HG02943 (cell line): ENCODE results near the gene TSPAN11.

Experiments
- ATAC-seq: cut with Tn5 transposase; IDR thresholded peaks from one replicate; pipeline ENCODE4 v1.9.1; 2021; ENCODE audit warnings: mild to moderate bottlenecking, low read depth, moderate library complexity; ENCODE audit not compliant: unreplicated experiment

TSPAN11 gene

DNA sequence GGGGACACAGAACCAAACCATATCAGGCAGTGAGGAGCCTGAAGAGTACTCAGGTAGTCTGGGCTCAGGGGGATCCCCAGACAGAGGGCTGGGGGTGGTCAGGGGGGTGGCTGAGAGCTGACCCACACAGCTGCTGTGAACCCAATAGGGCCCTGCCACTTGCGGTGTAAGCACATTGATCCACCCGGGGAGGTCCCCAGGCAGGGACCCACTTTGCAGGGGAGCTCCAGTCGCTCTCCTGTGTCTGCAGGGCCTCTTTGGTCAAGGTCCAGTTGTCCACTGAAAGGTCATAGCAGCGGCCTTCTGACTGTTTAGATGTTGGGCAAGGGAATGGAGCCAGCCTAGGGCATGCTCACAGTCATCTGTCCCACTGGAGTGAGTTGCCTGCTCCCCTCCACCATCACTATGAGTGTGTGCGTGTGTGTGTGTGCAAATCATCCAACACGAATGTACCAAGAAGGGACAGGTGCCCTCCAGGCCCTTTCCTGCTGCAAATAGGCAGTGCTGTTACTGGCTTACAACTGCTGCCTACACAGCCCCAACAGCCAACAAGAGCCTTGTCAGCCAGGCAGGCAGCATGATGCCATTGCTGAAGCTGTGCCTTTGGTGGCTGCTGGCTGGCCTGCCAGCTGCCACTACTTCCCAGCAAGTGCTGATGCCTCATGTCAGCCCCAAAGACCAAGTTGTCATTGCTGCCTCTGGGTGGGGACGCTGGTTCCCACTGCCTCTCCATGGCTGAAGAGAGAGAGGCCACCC is 71.3 kb downstream of the TSPAN11 start:
- ATAC-seq, result no peak

DNA sequence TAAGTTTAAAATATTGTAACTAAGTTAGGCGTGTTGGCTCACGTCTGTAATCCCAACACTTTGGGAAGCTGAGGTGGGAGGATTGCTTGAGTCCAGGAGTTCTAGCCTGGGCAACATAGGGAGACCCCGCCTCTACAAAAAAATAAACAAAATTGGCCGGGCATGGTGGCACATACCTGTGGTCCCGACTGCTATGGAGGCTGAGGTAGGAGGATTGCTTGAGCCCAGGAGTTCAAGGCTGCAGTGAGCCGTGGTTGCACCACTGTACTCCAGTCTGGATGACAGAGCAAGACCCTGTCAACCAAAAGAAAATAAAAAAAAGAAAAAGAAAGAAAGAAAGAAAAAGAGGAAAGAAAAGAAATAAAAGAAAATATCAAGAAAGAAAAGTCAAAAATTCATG is 72.5 kb downstream of the TSPAN11 start:
- ATAC-seq, result no peak

DNA sequence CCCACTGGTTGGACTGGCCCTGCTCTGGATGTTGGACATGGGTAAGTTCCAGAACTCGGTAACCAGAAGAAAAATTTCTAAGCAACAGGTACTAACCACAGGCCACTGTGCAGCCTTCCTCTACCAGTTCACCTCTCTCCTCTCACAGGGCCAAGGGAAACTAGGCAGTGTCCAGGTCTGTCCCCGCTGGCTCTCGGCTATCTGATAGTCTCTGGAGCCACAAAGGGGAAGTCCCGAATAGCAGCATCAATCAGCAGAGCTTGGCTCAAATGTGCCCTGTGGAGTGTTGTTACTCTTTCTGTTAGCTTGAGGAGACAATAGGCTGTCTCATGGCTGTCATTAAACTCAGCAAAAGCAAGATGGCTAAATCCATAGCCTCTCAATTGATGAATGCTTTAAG is 73.2 kb downstream of the TSPAN11 start:
- ATAC-seq, result no peak

DNA sequence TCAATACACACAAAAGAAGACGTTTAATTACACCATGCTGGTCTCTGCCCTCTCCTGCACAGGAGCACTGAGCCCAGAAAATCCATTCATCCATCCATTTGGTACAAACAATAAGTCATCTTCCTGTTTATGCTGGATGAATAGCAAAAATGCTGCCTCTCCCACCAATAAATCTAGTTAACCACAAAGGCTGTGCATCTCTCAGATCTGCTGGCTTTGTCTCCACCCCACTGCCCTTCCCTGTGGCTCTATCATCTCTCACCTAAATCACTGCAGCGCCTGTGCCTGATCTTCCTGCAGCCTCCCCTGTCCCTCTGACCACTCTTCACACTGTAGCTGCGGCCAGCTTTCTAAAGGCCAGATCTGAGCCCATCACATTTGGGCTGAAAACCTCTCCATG is 74.2 kb downstream of the TSPAN11 start:
- no peak for ATAC-seq

DNA sequence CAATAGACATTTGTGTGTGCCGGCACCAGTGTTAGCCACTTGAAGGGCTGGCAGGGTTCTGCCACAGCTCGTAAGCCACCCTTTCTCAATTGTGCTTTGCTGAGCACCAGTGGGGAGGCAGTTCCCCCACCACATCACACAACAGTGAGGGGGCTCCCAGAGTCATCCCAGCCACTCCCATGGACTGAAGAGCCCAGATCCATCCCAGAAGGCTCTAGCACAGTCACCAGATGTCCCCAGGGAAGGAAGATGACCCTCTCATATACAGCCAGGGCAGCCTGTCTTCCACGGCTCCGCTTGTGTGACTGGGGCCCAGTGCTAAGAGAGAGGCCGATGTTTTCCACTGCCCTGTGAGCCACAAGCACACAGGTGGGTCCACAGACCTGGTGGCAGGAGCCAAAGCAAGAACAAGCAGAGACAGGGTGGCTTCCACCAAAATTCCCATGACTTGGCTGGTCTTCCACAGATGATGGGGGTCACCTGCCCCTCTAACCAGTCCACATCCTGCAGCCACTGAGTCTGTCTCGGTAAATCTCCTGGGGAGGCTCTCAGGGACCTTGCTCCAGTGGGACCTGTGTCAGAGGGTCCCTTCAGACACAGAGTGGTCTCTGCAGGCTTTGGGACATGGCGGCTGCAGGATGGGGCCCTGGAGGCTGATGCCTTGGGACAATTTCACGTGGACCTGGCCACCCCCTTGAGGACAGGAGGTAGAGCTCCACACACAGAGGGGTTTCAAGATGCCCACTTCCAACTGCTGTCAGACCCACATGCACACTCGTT is 75.2 kb downstream of the TSPAN11 start:
- ATAC-seq, result no peak

DNA sequence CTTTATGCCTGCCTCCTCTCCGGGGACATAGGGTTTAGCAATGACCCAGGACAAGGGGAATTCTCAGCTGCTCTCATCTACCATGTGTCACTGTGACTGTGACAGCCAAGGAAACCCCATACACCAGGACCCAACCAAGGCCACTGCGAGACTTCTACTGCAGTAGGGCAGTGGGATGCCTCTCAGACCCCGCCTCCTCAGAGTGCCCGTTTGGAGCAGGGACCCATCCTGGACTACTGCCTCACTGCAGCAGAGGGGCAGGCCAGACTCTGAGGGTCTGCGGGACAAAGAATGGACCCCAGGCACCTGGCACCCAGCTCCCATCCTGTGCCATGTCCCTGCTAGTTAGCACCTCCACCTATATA is 75.8 kb downstream of the TSPAN11 start:
- ATAC-seq, result no peak

DNA sequence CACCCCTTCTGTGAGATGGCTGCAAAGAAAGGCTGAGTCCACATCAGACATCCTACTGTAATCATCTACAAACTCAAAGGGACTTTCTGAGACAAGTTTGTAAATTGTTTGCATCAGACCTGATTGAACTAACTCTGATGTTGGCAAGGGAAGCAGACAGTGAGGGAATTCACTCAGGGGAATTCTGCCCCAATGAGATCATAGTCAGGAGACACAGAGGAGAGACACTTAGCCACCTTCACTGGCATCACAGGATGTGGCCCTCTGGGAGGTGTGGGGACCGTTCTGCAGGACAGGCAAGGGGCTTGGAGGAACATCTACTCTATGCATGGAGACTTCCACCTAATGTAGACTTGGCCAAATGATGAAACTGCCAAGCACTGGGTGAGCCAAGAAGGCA is 76.5 kb downstream of the TSPAN11 start:
- no peak for ATAC-seq

DNA sequence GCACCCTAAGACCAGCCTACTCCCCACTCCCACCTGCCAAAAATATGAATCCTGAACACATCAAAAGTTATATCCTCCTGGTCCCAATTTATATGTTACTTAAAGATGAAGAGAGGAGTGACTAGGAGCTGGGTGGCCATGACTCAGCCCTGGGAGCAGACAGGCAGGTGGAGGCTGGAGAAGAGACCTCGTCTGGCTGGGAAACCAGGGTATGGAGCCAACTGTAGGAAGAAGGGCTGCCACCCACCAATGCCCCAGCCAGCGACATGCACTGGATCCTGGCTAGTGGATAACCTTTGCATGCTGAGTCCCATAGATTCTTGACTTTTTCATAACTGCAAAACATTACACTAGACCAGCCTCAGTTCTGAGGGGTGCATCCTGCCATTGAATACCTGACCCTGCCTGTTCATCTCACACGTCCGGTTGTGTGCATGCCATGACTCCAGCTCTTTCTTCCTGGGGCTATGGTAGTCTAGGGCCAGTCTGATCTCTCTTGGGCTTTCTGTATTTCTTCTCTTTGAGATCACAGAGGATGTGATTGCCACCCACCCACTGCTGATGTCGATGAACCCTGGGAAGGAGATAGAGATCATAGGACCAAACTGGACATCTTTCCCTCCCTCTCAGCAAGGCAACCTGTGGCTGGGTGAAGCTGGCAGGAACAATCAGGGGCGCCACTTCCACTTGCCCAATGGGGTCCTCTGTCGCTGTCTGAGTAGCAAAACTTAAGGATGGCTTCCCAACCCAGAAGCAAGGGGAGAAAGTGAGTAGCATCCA is 77.5 kb downstream of the TSPAN11 start:
- ATAC-seq, result no peak

DNA sequence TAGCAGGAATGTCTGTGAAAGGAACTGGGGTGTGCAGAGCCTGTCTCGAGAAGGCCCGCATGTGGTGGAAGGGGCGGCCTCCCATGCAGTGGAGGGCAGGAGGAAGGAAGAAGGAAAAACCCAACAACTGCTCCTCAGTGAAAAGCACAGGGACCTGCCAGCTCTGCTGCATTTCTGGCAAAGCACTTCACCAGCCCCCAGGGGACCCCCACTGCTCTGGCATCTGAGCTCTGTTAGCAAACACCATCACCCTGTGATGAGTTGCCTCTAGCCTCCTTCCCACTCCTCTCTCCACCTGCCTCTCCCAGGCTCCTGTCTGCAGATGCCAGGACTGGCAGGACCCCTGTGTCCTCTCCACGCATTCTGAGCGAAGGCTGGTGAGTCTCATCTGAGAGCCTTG is 78.1 kb downstream of the TSPAN11 start:
- ATAC-seq, result no peak

DNA sequence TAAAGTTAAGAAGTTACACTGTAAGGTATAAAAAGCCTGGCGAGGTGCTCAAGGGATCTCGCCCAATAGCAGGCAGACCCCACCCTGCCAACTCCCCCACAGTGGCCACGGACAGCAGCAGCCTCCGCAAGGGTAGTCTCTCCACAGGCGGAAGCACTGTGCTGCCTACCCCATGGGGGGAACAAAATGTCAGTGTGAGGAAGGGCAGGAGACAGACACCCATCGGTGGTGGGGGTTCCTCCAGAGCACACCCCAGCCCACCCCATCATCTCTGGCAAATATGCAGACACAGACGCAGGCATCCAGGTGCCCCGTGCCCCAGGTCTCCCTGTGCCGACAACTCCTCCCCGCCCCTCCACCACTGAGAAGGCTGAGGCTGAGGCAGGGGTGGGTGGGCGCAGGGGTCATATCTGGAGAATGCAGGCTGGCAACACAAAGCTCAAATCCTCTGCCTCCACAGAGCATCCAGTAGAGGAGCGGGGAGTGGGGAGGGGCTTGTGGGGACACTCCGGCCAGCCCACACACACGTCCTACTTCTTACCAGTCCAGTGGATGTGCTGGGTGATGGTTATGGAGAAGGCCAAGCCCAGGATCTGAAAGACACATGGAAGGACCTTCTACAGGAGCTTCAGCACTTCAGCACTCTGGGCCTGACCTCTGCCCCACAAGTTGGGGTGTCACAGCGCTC is 78.9 kb downstream of the TSPAN11 start:
- no peak for ATAC-seq

DNA sequence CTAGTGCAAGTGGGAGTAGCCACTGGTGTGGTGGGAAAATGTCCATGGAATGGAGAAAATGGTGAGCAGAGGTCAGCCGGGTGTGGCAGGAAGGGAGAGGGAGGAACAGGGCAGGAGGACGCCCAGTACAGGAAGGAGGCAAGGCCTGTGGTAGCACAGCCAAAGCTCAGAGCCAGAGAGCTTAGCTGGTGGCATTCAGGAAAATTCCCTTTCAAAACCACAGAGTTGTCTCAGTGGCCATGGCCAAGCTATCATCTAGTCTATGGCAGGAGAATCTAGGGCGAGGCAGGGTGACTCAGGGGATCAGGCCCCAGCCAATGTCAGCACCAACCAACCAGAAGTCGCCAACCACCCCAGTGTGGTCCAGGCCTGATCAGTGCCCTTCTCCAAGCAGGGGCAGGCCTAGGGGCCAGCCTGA is 79.4 kb downstream of the TSPAN11 start:
- no peak for ATAC-seq

DNA sequence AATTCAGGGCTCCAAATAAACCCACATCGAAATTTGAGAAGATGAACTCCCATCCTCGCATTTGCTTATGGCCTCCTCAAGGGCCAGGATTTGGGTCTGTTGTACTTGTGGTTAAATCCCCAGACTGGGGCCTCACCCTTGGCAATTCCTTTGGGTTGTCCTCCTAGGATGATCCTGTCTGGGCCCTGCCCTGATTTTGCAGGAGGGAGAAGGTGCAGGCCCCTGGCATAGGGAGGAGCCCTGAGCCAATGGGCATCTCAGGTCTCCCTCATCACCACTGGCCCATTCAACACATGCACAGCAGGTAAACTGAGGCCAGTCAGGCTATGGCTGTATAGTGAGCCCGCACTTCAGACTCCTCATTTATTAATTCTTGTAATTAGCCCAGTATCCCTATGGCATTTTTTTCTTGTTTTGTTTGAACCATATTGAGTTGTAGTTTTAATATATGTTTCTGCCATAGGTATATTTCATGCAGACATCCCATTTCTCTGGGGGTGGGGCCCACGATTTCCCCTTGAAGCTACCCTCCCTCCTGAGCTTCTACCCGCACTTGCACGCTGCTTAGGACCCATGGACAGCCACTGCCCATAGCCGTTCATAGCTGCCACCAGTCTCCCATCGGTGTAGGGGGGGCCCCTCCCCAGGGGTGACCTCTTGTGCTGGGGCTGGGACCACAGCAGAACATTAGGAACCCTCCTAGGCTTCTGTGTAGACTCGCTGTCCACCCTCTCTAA is 80.0 kb downstream of the TSPAN11 start:
- no peak for ATAC-seq

DNA sequence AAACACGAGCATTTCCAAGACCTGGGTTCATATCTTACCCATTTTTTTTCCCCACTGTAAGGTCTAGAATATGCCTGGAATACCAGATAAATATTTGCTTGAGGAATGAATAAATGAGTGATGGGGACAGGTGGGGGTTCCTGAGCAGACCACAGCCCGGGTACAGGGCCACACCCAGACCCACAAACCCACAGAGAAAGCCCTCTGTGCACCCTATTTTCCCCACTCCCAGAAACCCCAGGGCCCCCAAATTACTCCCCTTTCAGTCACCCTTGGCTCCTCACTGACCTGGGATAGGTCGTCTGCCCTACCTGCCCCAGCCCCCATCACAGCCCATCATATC is 80.6 kb downstream of the TSPAN11 start:
- ATAC-seq, result no peak

DNA sequence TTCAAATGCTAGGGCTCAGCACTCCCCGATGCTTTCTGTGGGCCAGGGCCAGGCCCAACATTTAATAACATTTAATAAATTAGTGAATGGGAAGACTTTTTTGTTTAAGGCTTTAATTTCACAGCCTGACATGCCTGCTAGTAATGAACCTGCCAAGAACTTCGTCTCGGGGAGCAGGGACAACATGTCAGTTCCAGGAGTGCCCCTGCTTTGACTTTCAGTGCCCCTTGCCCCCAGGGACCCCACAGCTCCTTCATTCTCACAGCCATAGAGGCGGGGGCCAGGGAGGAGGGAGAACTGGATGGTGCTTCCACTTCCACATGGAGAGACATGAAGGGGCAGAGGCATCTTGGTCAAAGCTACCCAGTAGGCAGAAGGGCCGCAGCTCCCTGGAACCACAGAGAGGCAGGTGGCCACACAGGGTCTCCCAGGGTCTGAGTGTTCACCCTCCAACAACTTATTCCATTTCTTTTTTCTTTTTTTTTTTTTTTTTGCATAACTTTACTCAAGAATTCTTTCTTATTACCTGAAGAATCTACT is 81.2 kb downstream of the TSPAN11 start:
- ATAC-seq, result no peak

DNA sequence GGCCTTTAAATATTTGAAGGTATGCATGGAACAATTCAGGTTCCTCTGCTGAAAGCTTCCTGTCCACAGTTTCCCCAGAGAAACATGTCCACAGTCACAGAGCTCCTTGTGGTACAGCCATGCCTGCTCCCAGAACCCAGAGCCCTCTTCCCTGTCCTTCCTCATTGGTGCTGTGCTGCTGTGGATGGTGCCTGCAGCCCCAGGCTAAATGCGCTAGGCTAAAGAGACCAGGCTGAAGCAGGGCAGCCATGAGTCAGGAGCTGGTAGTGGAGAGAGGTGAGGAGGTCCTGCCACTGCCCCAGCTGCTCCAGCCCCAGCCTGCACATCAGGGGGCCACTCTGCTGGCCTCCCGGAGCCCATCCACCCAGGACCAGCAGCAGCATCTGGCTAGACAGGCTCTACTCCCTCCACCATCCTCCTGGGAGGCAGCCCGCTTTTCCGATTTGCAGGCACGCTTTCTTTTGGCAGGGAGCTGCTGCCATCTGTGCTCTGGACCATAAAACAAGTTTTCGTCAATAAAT is 81.8 kb downstream of the TSPAN11 start:
- no peak for ATAC-seq

DNA sequence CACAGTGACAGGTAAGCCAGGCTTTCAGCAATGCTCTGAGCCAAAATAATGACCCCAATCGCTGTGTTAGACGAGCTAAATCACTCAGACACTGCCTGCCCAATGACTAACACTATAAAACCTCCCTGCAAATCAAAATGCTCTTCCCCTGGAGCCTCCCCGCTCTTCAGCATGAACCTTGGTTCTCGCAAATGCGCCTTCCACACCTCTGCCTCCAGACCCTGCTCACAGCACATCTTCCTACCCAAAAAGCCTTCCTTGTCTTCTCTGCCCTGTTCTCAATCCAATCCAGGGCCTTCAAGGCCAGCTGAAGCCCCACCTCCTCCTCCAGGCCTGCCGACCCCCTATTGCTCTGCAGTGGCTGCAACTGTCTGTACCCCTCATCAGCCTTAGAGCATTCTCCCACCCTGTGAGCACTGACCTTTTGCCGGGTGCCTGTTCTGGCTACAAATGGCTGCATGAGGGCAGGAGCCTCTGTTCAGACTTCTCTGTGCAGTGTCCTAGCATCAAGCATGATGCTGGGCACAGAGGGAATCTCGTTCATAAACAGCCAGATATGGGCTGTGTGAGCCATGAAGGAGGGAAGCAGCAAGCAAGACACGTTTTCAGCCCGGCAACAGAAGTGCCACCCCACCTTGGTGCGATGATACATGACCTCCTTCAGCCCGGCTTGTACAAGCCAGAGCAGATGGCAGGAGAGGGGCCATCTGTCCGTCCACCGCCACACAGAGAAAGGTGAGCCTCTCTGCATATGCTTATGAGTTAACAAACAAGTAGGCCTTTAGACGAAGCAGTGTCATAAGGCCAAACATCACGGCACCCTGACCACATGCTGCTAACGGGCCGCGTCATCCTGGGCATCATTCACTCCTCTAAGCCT is 82.7 kb downstream of the TSPAN11 start:
- no peak for ATAC-seq

DNA sequence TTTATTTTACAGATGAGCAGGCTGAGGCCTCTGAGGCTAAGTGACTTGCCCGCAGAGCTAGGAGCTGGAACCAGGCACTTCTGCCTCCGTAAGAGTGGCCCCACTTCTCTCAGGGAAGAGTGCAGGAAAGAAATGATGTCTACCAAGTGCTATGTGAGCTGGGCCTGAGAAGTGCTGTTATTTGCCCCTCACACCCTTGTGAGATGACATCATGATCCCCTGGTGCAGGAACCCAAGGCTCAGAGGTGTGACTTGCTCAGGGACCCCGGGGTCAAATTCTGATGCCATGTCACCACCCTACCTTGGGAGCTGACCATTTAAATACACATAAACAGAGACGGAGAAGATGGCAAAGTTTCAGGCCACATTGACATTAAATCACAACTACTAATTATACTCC is 83.4 kb downstream of the TSPAN11 start:
- no peak for ATAC-seq

DNA sequence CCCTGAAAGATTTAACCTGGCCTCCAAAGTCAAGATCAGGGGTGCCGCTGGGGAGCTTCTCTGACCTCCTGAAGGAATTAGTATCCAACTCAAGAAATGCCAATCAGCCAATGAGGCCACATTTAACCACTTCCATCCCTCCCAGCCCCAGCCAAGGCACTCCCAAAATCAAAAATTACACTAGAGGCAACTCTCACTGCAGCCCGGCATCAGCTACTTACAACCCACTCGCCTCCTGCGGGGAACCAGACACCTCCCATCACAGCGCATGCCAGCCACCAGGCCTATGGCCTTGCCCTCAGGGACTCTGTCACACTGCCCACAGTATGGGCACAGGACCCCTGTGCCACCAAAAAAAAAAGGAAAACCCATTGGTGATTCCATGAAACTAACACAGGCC is 84.8 kb downstream of the TSPAN11 start:
- ATAC-seq, result no peak
